CD4-positive, alpha-beta T cell treated with Interleukin-6 at 100 ng/mL for 8 hours (primary cell): ENCODE measurements around the gene LCAT.
A peak's percentile ranks its signal among the peaks of the same experiment; 100 is the strongest.
"Not testable (repeated sequence)": the region's sequence is repeated elsewhere in the genome, so short reads cannot be mapped to it uniquely, and the experiment has no call there.

Source experiments
- DNase-seq: peaks from one replicate; pipeline ENCODE4 v3.0.0-alpha.2; 2020; ENCODE audit warnings: mixed read lengths, low spot score

LCAT gene

GRCh38 chr16:67946966-67947558 is 3.1 kb upstream of the LCAT start:
- DNase-seq: no peak

- DNase-seq: no peak
Observed at GRCh38 chr16:67946128-67946569, 2.2 kb upstream of the LCAT start.

GRCh38 chr16:67945392-67945933 is 1.5 kb upstream of the LCAT start:
- DNase-seq: no peak

GRCh38 chr16:67944690-67945391 is 921 bp upstream of the LCAT start:
- DNase-seq: no peak

- no peak for DNase-seq
Observed at GRCh38 chr16:67943256-67943618, 683 bp downstream of the LCAT start.

- no peak for DNase-seq
Observed at GRCh38 chr16:67942510-67943255, 1.2 kb downstream of the LCAT start.

- no peak for DNase-seq
Observed at GRCh38 chr16:67942200-67942509, 1.8 kb downstream of the LCAT start.

- DNase-seq: no peak
Observed at GRCh38 chr16:67941469-67942199, 2.3 kb downstream of the LCAT start.

- no peak for DNase-seq
Observed at GRCh38 chr16:67940446-67941089, 3.4 kb downstream of the LCAT start.

GRCh38 chr16:67939507-67940445 is 4.1 kb downstream of the LCAT start:
- DNase-seq: peak; percentile 40

GRCh38 chr16:67937713-67938112 is 6.2 kb downstream of the LCAT start:
- not testable (repeated sequence) for DNase-seq

- DNase-seq: peak; percentile 84
Observed at GRCh38 chr16:67936880-67937605, 6.9 kb downstream of the LCAT start.

- DNase-seq: no peak
Observed at GRCh38 chr16:67936124-67936879, 7.6 kb downstream of the LCAT start, which contains the start of gene PSMB10. PSMB10 (minus strand) TSS chr16:67936850; CDS start chr16:67936749, 101 bp downstream.

GRCh38 chr16:67935402-67936123 is 8.4 kb downstream of the LCAT start:
- peak; percentile 97 for DNase-seq

GRCh38 chr16:67935101-67935401 is 8.9 kb downstream of the LCAT start:
- no peak for DNase-seq

- no peak for DNase-seq
Observed at GRCh38 chr16:67934306-67935100, 9.4 kb downstream of the LCAT start.

GRCh38 chr16:67933805-67934204 is 10.1 kb downstream of the LCAT start:
- no peak for DNase-seq

- DNase-seq: no peak
Observed at GRCh38 chr16:67932462-67932840, 11.5 kb downstream of the LCAT start.
